Ovary (tissue), 3 donors: ENCODE results near the gene C12orf50.

Experiments used
- EP300 ChIP-seq: sonication (generic); formaldehyde crosslinking; IDR thresholded peaks from one replicate; pipeline ENCODE4 v1.6.1; 2017; ENCODE audit warnings: antibody characterized with exemption
- POLR2A ChIP-seq: fragments of 450-650 bp; IDR thresholded peaks from one replicate; pipeline ENCODE4 v1.6.1; 2017; ENCODE audit warnings: antibody characterized with exemption, mild to moderate bottlenecking, moderate library complexity
- TF ChIP-seq, protein P1 (sequence below), 3 donors: fragments of 450-650 bp in 2 of 3; fragments of 200-600 bp in 1 of 3; IDR thresholded peaks; one replicate each; pipeline versions ENCODE4 v1.5.1 to v1.8.0; 2016 to 2022; ENCODE audit warnings: antibody characterized with exemption in 3 of 3, mild to moderate bottlenecking in 1 of 3
- donor health status: DM: no; HTN: no; CAD: no.

DNA sequence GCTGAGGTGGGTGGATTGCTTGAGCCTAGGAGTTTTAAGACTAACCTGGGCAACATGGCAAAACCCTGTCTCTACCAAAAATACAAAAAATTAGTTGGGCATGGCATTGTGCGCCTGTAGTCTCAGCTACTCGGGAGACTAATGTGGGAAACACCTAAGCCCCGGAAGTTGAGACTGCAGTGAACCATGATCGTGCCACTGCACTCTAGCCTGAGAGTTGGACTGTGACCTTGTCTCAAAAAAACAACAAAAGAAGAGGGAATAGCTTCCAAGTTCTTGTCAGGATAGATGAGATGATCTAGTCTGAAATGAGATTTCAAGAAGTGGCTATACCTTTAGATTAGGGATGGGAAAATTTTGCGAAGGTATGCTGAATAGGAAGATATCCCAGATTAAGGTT is 14.8 kb upstream of the C12orf50 start:
- TF ChIP-seq, protein P1, sequence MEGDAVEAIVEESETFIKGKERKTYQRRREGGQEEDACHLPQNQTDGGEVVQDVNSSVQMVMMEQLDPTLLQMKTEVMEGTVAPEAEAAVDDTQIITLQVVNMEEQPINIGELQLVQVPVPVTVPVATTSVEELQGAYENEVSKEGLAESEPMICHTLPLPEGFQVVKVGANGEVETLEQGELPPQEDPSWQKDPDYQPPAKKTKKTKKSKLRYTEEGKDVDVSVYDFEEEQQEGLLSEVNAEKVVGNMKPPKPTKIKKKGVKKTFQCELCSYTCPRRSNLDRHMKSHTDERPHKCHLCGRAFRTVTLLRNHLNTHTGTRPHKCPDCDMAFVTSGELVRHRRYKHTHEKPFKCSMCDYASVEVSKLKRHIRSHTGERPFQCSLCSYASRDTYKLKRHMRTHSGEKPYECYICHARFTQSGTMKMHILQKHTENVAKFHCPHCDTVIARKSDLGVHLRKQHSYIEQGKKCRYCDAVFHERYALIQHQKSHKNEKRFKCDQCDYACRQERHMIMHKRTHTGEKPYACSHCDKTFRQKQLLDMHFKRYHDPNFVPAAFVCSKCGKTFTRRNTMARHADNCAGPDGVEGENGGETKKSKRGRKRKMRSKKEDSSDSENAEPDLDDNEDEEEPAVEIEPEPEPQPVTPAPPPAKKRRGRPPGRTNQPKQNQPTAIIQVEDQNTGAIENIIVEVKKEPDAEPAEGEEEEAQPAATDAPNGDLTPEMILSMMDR (IDR thresholded peaks at IDR 0.05) = no peak
- TF ChIP-seq POLR2A = no peak
- TF ChIP-seq EP300 = no peak
